ENCODE results near the gene JAKMIP1.

GRCh38 chr4:6194458-6195195 is 5.7 kb downstream of the JAKMIP1 start:
- no peak for TF ChIP-seq CTCF (IDR thresholded peaks at IDR 0.05)
- no peak for TF ChIP-seq POLR2A (IDR thresholded peaks at IDR 0.05)
